Glutamatergic neuron (in vitro differentiated cells): ENCODE data around the gene MAP4K2. TPM values are rescaled to one million over a fixed set of nuclear protein-coding genes. Genes with fewer than 3 reads are reported as not detected.

Source experiments
- DNase-seq: peaks from one replicate; pipeline ENCODE4 v3.0.0; 2022
- H3K27ac Mint-ChIP-seq: one replicate; pipeline ENCODE4 v1.8.0; 2020; ENCODE audit warnings: mild to moderate bottlenecking, mixed read lengths, inconsistent platforms; ENCODE audit not compliant: unreplicated experiment
- H3K27me3 Mint-ChIP-seq: one replicate; pipeline ENCODE4 v1.8.0; 2020; ENCODE audit warnings: mild to moderate bottlenecking, moderate library complexity, mixed read lengths, inconsistent platforms; ENCODE audit not compliant: unreplicated experiment
- H3K36me3 Mint-ChIP-seq: one replicate; pipeline ENCODE4 v1.8.0; 2020; ENCODE audit warnings: mild to moderate bottlenecking, mixed read lengths, inconsistent platforms; ENCODE audit not compliant: unreplicated experiment
- H3K4me1 Mint-ChIP-seq: one replicate; pipeline ENCODE4 v1.8.0; 2020; ENCODE audit warnings: mild to moderate bottlenecking, low read depth, mixed read lengths, inconsistent platforms; ENCODE audit not compliant: unreplicated experiment
- H3K4me3 Mint-ChIP-seq: one replicate; pipeline ENCODE4 v1.8.0; 2020; ENCODE audit warnings: mild to moderate bottlenecking, mixed read lengths, inconsistent platforms; ENCODE audit not compliant: unreplicated experiment
- H3K9me3 Mint-ChIP-seq: one replicate; pipeline ENCODE4 v1.8.0; 2020; ENCODE audit warnings: mild to moderate bottlenecking, moderate library complexity, mixed read lengths, inconsistent platforms; ENCODE audit not compliant: unreplicated experiment
- CTCF ChIP-seq: fragments of 200-600 bp; sonication (generic); IDR thresholded peaks from one replicate; pipeline ENCODE4 v1.5.0; 2021; ENCODE audit not compliant: partially characterized antibody, unreplicated experiment
- long read RNA-seq: library from polyadenylated mRNA; unstranded; transcript quantifications from one replicate; pipeline ENCODE4 v2.0.0, GENCODE V29; 2020; ENCODE audit not compliant: unreplicated experiment
- total RNA-seq: library from RNA; stranded (reverse); fragmentation: NEBNext Ultra II Directional; extraction: Animal tissue kit (Norgen Biotek cat#: 25700); gene quantifications from one replicate; pipeline ENCODE4 v1.2.1, GENCODE V29; 2021; ENCODE audit not compliant: unreplicated experiment

Gene MAP4K2
- total RNA-seq, result 15.9 TPM
- long read RNA-seq, full-length matches to known transcripts, result 3 of 5 reads
- long read RNA-seq, partial matches to known transcripts, result 0 of 5 reads
- long read RNA-seq, other reads (novel, unspliced or antisense), result 2 of 5 reads

GRCh38 chr11:64803158-64803845 lies at the start of gene MAP4K2:
Gene MAP4K2 (minus strand): TSS chr11:64803214. CDS start chr11:64803149, 65 bp downstream.
- Mint-ChIP-seq H3K4me3 (peak within 1 kb of the TSS; percentile 94), H3K36me3 (no peaks in the 10 kb centered on the region), H3K9me3 (peaks cover 6% of the 10 kb centered on the region), H3K4me1 (peaks cover 7% of the 10 kb centered on the region), H3K27me3 (peaks cover 17% of the 10 kb centered on the region), H3K27ac (peak within 1 kb of the TSS; percentile 85)
- peak; percentile 87 for DNase-seq
- TF ChIP-seq CTCF, result no peak

- Mint-ChIP-seq H3K27me3 (peaks cover 3% of the 10 kb centered on the region), H3K4me3 (no peak overlapping the region), H3K27ac (no peak overlapping the region), H3K9me3 (peaks cover 4% of the 10 kb centered on the region), H3K4me1 (peaks cover 10% of the 10 kb centered on the region), H3K36me3 (no peaks in the 10 kb centered on the region)
- DNase-seq, result no peak
- no peak for TF ChIP-seq CTCF
These were observed 48.9 kb upstream of the MAP4K2 start for GRCh38 chr11:64851831-64852351.

GRCh38 chr11:64850979-64851567 lies 48.1 kb upstream of the MAP4K2 start:
- H3K27ac Mint-ChIP-seq, result no peak overlapping the region

GRCh38 chr11:64849598-64850356 lies 46.8 kb upstream of the MAP4K2 start:
- Mint-ChIP-seq H3K4me3 (no peak overlapping the region), H3K9me3 (peaks cover 5% of the 10 kb centered on the region), H3K36me3 (no peaks in the 10 kb centered on the region), H3K27ac (no peak overlapping the region), H3K4me1 (peaks cover 6% of the 10 kb centered on the region), H3K27me3 (peaks cover 10% of the 10 kb centered on the region)
- no peak for TF ChIP-seq CTCF
- no peak for DNase-seq

More at GRCh38 chr11:64850979-64851567, 48.1 kb upstream of the MAP4K2 start:
- no peak for DNase-seq
- Mint-ChIP-seq H3K9me3 (peaks cover 4% of the 10 kb centered on the region), H3K27me3 (peaks cover 3% of the 10 kb centered on the region), H3K36me3 (no peaks in the 10 kb centered on the region), H3K4me3 (no peak overlapping the region), H3K4me1 (peaks cover 10% of the 10 kb centered on the region)
- TF ChIP-seq CTCF, result no peak
